ENCODE measurements around the gene BAZ2B.

DNA sequence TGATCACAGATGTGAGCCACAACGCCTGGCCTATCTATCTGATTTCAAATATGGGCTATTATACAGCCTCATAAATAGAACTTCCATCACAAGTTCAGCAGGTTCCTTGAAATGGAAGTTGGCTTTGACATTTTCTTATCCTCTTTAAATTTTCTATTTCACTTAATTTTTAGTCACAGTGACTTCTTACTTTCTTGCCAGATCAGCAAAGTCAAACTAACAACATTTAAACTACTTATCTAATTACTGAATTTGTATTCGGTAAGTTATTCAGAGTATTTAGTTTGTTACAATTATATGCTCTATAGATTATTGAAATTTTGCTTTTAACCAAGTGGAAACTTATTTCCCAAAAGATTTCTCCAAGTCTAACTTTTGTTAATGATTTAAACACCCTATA lies 108.2 kb downstream of the BAZ2B start:
- TF ChIP-seq, protein P1, sequence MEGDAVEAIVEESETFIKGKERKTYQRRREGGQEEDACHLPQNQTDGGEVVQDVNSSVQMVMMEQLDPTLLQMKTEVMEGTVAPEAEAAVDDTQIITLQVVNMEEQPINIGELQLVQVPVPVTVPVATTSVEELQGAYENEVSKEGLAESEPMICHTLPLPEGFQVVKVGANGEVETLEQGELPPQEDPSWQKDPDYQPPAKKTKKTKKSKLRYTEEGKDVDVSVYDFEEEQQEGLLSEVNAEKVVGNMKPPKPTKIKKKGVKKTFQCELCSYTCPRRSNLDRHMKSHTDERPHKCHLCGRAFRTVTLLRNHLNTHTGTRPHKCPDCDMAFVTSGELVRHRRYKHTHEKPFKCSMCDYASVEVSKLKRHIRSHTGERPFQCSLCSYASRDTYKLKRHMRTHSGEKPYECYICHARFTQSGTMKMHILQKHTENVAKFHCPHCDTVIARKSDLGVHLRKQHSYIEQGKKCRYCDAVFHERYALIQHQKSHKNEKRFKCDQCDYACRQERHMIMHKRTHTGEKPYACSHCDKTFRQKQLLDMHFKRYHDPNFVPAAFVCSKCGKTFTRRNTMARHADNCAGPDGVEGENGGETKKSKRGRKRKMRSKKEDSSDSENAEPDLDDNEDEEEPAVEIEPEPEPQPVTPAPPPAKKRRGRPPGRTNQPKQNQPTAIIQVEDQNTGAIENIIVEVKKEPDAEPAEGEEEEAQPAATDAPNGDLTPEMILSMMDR (IDR thresholded peaks at IDR 0.05; ENCODE audit: insufficient read depth, low read length, poor library complexity, severe bottlenecking): no peak
- no peak for TF ChIP-seq EZH2phosphoT487 (conservative IDR thresholded peaks at IDR 0.05; ENCODE audit: low read length)

All from SU-DHL-6 (cell line).